Endothelial cell of umbilical vein (primary cell): Measurements from ENCODE around the gene ZNF664.

Experiments used
- POLR2A ChIP-seq: IDR thresholded peaks from 2 replicates; pipeline ENCODE4 v1.6.1; 2012; ENCODE audit warnings: low read depth, mild to moderate bottlenecking, control low read depth, low read length
- POLR2AphosphoS5 ChIP-seq: IDR thresholded peaks from 2 replicates; pipeline ENCODE4 v1.6.1; 2012; ENCODE audit warnings: low read depth, mild to moderate bottlenecking, control low read depth, low read length, moderate library complexity; ENCODE audit not compliant: insufficient read depth
- TF ChIP-seq, protein P1 (sequence below), 2 donors: IDR thresholded peaks; 1 replicate in 1 of 2; 2 replicates in 1 of 2; pipeline ENCODE4 v1.5.1; 2011; ENCODE audit warnings: low read length in 2 of 2, mild to moderate bottlenecking in 2 of 2, moderate library complexity in 2 of 2, control low read depth in 1 of 2, inconsistent platforms in 1 of 2, low read depth in 1 of 2; ENCODE audit not compliant: insufficient read depth in 1 of 2; ENCODE audit errors: extremely low read depth in 1 of 2

- peak; percentile 62 for TF ChIP-seq POLR2A
- TF ChIP-seq, protein P1, sequence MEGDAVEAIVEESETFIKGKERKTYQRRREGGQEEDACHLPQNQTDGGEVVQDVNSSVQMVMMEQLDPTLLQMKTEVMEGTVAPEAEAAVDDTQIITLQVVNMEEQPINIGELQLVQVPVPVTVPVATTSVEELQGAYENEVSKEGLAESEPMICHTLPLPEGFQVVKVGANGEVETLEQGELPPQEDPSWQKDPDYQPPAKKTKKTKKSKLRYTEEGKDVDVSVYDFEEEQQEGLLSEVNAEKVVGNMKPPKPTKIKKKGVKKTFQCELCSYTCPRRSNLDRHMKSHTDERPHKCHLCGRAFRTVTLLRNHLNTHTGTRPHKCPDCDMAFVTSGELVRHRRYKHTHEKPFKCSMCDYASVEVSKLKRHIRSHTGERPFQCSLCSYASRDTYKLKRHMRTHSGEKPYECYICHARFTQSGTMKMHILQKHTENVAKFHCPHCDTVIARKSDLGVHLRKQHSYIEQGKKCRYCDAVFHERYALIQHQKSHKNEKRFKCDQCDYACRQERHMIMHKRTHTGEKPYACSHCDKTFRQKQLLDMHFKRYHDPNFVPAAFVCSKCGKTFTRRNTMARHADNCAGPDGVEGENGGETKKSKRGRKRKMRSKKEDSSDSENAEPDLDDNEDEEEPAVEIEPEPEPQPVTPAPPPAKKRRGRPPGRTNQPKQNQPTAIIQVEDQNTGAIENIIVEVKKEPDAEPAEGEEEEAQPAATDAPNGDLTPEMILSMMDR (IDR thresholded peaks at IDR 0.05; ENCODE audit: extremely low read depth in 1 of 2, insufficient read depth in 1 of 2, low read depth in 1 of 2, low read length in 2 of 2), result peak in 1 of 2 donors; percentile 7
- TF ChIP-seq POLR2AphosphoS5, result peak; percentile 73
Measured at GRCh38 chr12:123972457-123973401, at the start of gene ZNF664, which contains the start of gene CCDC92.
